DND-41 (cell line): ENCODE measurements around the gene EBI3.
"Not testable (repeated sequence)": the region's sequence is repeated elsewhere in the genome, so short reads cannot be mapped to it uniquely, and the experiment has no call there.

Experiments
- ATAC-seq: fragments of 200-7000 bp; cut with Tn5 transposase; 3 replicates; pipeline ENCODE4 v1.9.1; 2021; ENCODE audit warnings: low read depth; ENCODE audit not compliant: insufficient read depth
- DNase-seq: peaks from one replicate; pipeline ENCODE4 v3.0.0-alpha.2; 2020
- H2AFZ ChIP-seq: 2 replicates; pipeline ENCODE4 v1.6.0; 2012; ENCODE audit warnings: low read depth, low read length
- H3K27ac ChIP-seq: 2 replicates; pipeline ENCODE4 v1.5.1; 2012; ENCODE audit warnings: low read length, inconsistent platforms
- H3K27me3 ChIP-seq: fragments of 200-600 bp; sonication (generic); 2 replicates; pipeline ENCODE4 v1.6.0; 2012; ENCODE audit warnings: low read length, mild to moderate bottlenecking, inconsistent platforms; ENCODE audit not compliant: insufficient read depth, poor library complexity
- H3K36me3 ChIP-seq: 2 replicates; pipeline ENCODE4 v1.5.1; 2012; ENCODE audit warnings: low read length, inconsistent platforms; ENCODE audit not compliant: insufficient read depth
- H3K4me1 ChIP-seq: 2 replicates; pipeline ENCODE4 v1.5.1; 2012; ENCODE audit warnings: mild to moderate bottlenecking, low read length; ENCODE audit not compliant: insufficient read depth
- H3K4me2 ChIP-seq: 2 replicates; pipeline ENCODE4 v1.6.0; 2012; ENCODE audit warnings: mild to moderate bottlenecking, moderate library complexity, low read length, inconsistent platforms; ENCODE audit not compliant: insufficient read depth
- H3K4me3 ChIP-seq, 2 experiments: fragments of 200-600 bp in 1 of 2; shearing (Covaris generic) in 1 of 2; 2 replicates each; pipeline ENCODE4 v1.5.1; 2012 to 2016; ENCODE audit warnings: inconsistent platforms in 2 of 2, low read length in 2 of 2, mild to moderate bottlenecking in 2 of 2, low read depth in 1 of 2, moderate library complexity in 1 of 2
- H3K79me2 ChIP-seq: 2 replicates; pipeline ENCODE4 v1.6.0; 2012; ENCODE audit warnings: low read length, inconsistent platforms; ENCODE audit not compliant: insufficient read depth
- H3K9ac ChIP-seq: 2 replicates; pipeline ENCODE4 v1.6.0; 2012; ENCODE audit warnings: low read depth, mild to moderate bottlenecking, inconsistent platforms, low read length, moderate library complexity
- H3K9me3 ChIP-seq: 2 replicates; pipeline ENCODE4 v1.5.1; 2012; ENCODE audit warnings: low read length, moderate library complexity, mild to moderate bottlenecking, inconsistent platforms; ENCODE audit not compliant: insufficient read depth, severe bottlenecking
- H4K20me1 ChIP-seq: 2 replicates; pipeline ENCODE4 v1.6.0; 2012; ENCODE audit warnings: low read length; ENCODE audit not compliant: insufficient read depth
- CTCF ChIP-seq: IDR thresholded peaks from 2 replicates; pipeline ENCODE4 v1.5.1; 2012; ENCODE audit warnings: borderline replicate concordance, low read length, moderate library complexity, mild to moderate bottlenecking; ENCODE audit not compliant: poor library complexity, severe bottlenecking; ENCODE audit errors: extremely low read depth
- EZH2 ChIP-seq: IDR thresholded peaks from 3 replicates; pipeline ENCODE4 v1.6.1; 2012; ENCODE audit warnings: borderline replicate concordance, low read depth, mild to moderate bottlenecking, moderate library complexity, low read length, inconsistent platforms; ENCODE audit not compliant: severe bottlenecking

Gene EBI3

GRCh38 chr19:4268816-4269430 lies 39.6 kb downstream of the EBI3 start:
- ATAC-seq = no peak
- H3K4me2 ChIP-seq = no peak overlapping the region
- H3K79me2 ChIP-seq = no peaks in the 10 kb centered on the region
- no peaks in the 10 kb centered on the region for H3K9me3 ChIP-seq
- no peak overlapping the region for H3K9ac ChIP-seq
- H3K27ac ChIP-seq = no peak overlapping the region
- H3K4me1 ChIP-seq = no peaks in the 10 kb centered on the region
- TF ChIP-seq CTCF (no peak), EZH2 (no peak)
- H3K4me3 ChIP-seq = no peak overlapping the region
- peaks cover 43% of the 10 kb centered on the region for H3K36me3 ChIP-seq
- no peak for DNase-seq
- H4K20me1 ChIP-seq = peaks cover 6% of the 10 kb centered on the region
- H3K27me3 ChIP-seq = no peaks in the 10 kb centered on the region
- no peak overlapping the region for H2AFZ ChIP-seq

GRCh38 chr19:4272894-4273293 lies 43.6 kb downstream of the EBI3 start:
- Histone ChIP-seq H2AFZ (no peak overlapping the region), H3K27ac (no peak overlapping the region), H3K9me3 (no peaks in the 10 kb centered on the region), H3K9ac (no peak overlapping the region), H4K20me1 (no peaks in the 10 kb centered on the region), H3K4me1 (no peaks in the 10 kb centered on the region), H3K79me2 (no peaks in the 10 kb centered on the region), H3K27me3 (peaks cover under 1% of the 10 kb centered on the region), H3K4me3 (no peak overlapping the region), H3K4me2 (no peak overlapping the region), H3K36me3 (peaks cover 24% of the 10 kb centered on the region)
- DNase-seq (no peak), ATAC-seq (no peak)
- TF ChIP-seq EZH2 = no peak
- TF ChIP-seq CTCF = no peak

- Histone ChIP-seq H3K27me3 (peaks cover 13% of the 10 kb centered on the region), H3K36me3 (peaks cover 10% of the 10 kb centered on the region; the same call in 1 of the 2 replicates)
- H3K27ac ChIP-seq, H3K4me3 ChIP-seq, H3K9me3 ChIP-seq, H3K4me2 ChIP-seq, H4K20me1 ChIP-seq, H3K4me1 ChIP-seq, DNase-seq, ATAC-seq, H3K9ac ChIP-seq, H3K79me2 ChIP-seq, H2AFZ ChIP-seq: not testable (repeated sequence)
These were observed 45.0 kb downstream of the EBI3 start for GRCh38 chr19:4274321-4274686.

- TF ChIP-seq CTCF = no peak
- TF ChIP-seq EZH2 = no peak
These were observed 47.9 kb downstream of the EBI3 start for GRCh38 chr19:4277191-4277696.

More at GRCh38 chr19:4277191-4277696, 47.9 kb downstream of the EBI3 start:
- Histone ChIP-seq H3K27ac (no peak overlapping the region), H3K9me3 (no peaks in the 10 kb centered on the region), H3K4me1 (no peaks in the 10 kb centered on the region), H3K27me3 (peaks cover 22% of the 10 kb centered on the region), H3K9ac (no peak overlapping the region), H3K4me2 (no peak overlapping the region), H3K4me3 (no peak overlapping the region), H4K20me1 (no peaks in the 10 kb centered on the region), H3K79me2 (no peaks in the 10 kb centered on the region), H3K36me3 (no peaks in the 10 kb centered on the region), H2AFZ (no peak overlapping the region)
- ATAC-seq = no peak
- DNase-seq = no peak
